ENCODE measurements around the gene PRAMEF10. TPM values are rescaled to one million over a fixed set of nuclear protein-coding genes. Genes with fewer than 3 reads are reported as not detected.
"Not testable (repeated sequence)": the region's sequence is repeated elsewhere in the genome, so short reads cannot be mapped to it uniquely, and the experiment has no call there.

The PRAMEF10 gene
- total and polyA plus RNA-seq, 2 of the 8 experiments (the other 6 are each of a cell fraction or from before 2014, with no cell fraction given): not detected

- H3K23ac ChIP-seq (ENCODE audit: insufficient read length); H3K4me3 ChIP-seq (ENCODE audit: extremely low read depth in 1 of 4, insufficient read depth in 2 of 4, low read depth in 3 of 4, low read length in 4 of 4); H2AFZ ChIP-seq (ENCODE audit: low read length); POLR2A ChIA-PET (ENCODE audit: partially characterized antibody); H3K9ac ChIP-seq (replicated peaks in 1 of 4; ENCODE audit: extremely low read depth in 1 of 4, low read depth in 3 of 4, low read length in 3 of 4); H2BK12ac ChIP-seq (ENCODE audit: low read depth, low read length); H3K4ac ChIP-seq (replicated peaks; ENCODE audit: insufficient read length, low read depth, low read length); H3K36me3 ChIP-seq (ENCODE audit: control insufficient read depth in 2 of 4, insufficient read depth in 4 of 4, low read length in 3 of 4); H3K4me1 ChIP-seq (replicated peaks in 1 of 4; ENCODE audit: control insufficient read depth in 3 of 4, insufficient read depth in 4 of 4, low read length in 3 of 4); H3K79me1 ChIP-seq (ENCODE audit: low read depth, low read length); H2BK20ac ChIP-seq (ENCODE audit: low read length); H3K27me3 ChIP-seq (replicated peaks in 1 of 4; ENCODE audit: control insufficient read depth in 3 of 4, extremely low read depth in 1 of 4, insufficient read depth in 3 of 4, low read length in 3 of 4); H3K14ac ChIP-seq (ENCODE audit: insufficient read length); H4K5ac ChIP-seq (ENCODE audit: insufficient read length, low read depth, low read length); H4K20me1 ChIP-seq (replicated peaks in 1 of 2; ENCODE audit: control insufficient read depth in 1 of 2, insufficient read depth in 2 of 2, low read length in 2 of 2); H4K91ac ChIP-seq (replicated peaks; ENCODE audit: insufficient read length, low read length); H3K79me2 ChIP-seq (ENCODE audit: control insufficient read depth in 1 of 2, insufficient read depth in 2 of 2, low read length in 2 of 2); H4K8ac ChIP-seq (ENCODE audit: extremely low read depth, insufficient read depth, low read length); H2BK5ac ChIP-seq (ENCODE audit: low read depth, low read length); H2BK120ac ChIP-seq (replicated peaks; ENCODE audit: low read depth, low read length); CTCF ChIA-PET (ENCODE audit: partially characterized antibody); DNase-seq (ENCODE audit: low read depth in 1 of 2, low spot score in 2 of 2); H2BK15ac ChIP-seq (ENCODE audit: low read length); FAIRE-seq; H2AK5ac ChIP-seq (ENCODE audit: low read depth, low read length); H3K18ac ChIP-seq (ENCODE audit: extremely low read depth, low read length); H3K27ac ChIP-seq (ENCODE audit: low read depth, low read length); H3K56ac ChIP-seq (replicated peaks; ENCODE audit: insufficient read length, low read depth, low read length); H3K4me2 ChIP-seq (ENCODE audit: insufficient read depth in 1 of 2, low read depth in 2 of 2, low read length in 2 of 2); H3K23me2 ChIP-seq (ENCODE audit: low read depth, low read length): not testable (repeated sequence)
- 89% methylated on average over 2 of the region's 2 CpGs; no CpG with 5 or more reads in 1 of the 2 experiments for WGBS, 2 experiments (ENCODE audit: extremely low coverage in 1 of 2, insufficient coverage in 1 of 2, insufficient read length in 1 of 2, insufficient replicate concordance in 2 of 2, low coverage in 1 of 2, low lambda C conversion rate in 2 of 2, missing lambda C conversion rate in 1 of 2)
- H3K9me3 ChIP-seq (ENCODE audit: insufficient read depth in 2 of 2, low read depth in 1 of 2, low read length in 1 of 2): peaks cover 0 to 11% of the 10 kb centered on the region in 2 experiments; a peak in 2 of 4 replicates
Measured at GRCh38 chr1:12921749-12922148, 23.7 kb upstream of the PRAMEF10 start.

GRCh38 chr1:12916310-12916709, 18.2 kb upstream of the PRAMEF10 start, which contains the start of gene PRAMEF7:
Gene PRAMEF7 (plus strand): TSS chr1:12916610. CDS start chr1:12917693, 1,083 bp downstream.
- H2BK120ac ChIP-seq (replicated peaks; ENCODE audit: low read depth, low read length); H3K79me1 ChIP-seq (ENCODE audit: low read depth, low read length); H2BK20ac ChIP-seq (ENCODE audit: low read length); H2BK12ac ChIP-seq (ENCODE audit: low read depth, low read length); POLR2A ChIA-PET (ENCODE audit: partially characterized antibody); DNase-seq (ENCODE audit: low read depth in 1 of 2, low spot score in 2 of 2); H3K4me2 ChIP-seq (ENCODE audit: insufficient read depth in 1 of 2, low read depth in 2 of 2, low read length in 2 of 2); H4K8ac ChIP-seq (ENCODE audit: extremely low read depth, insufficient read depth, low read length); H3K56ac ChIP-seq (replicated peaks; ENCODE audit: insufficient read length, low read depth, low read length); H3K27ac ChIP-seq (ENCODE audit: low read depth, low read length); H3K4me3 ChIP-seq (ENCODE audit: extremely low read depth in 1 of 4, insufficient read depth in 2 of 4, low read depth in 3 of 4, low read length in 4 of 4); H3K27me3 ChIP-seq (replicated peaks in 1 of 4; ENCODE audit: control insufficient read depth in 3 of 4, extremely low read depth in 1 of 4, insufficient read depth in 3 of 4, low read length in 3 of 4); H3K14ac ChIP-seq (ENCODE audit: insufficient read length); H3K4me1 ChIP-seq (replicated peaks in 1 of 4; ENCODE audit: control insufficient read depth in 3 of 4, insufficient read depth in 4 of 4, low read length in 3 of 4); FAIRE-seq; H3K18ac ChIP-seq (ENCODE audit: extremely low read depth, low read length); H4K5ac ChIP-seq (ENCODE audit: insufficient read length, low read depth, low read length); H2AFZ ChIP-seq (ENCODE audit: low read length); H3K23me2 ChIP-seq (ENCODE audit: low read depth, low read length); H3K79me2 ChIP-seq (ENCODE audit: control insufficient read depth in 1 of 2, insufficient read depth in 2 of 2, low read length in 2 of 2); H3K23ac ChIP-seq (ENCODE audit: insufficient read length); H4K91ac ChIP-seq (replicated peaks; ENCODE audit: insufficient read length, low read length); H3K9ac ChIP-seq (replicated peaks in 1 of 4; ENCODE audit: extremely low read depth in 1 of 4, low read depth in 3 of 4, low read length in 3 of 4); H2BK5ac ChIP-seq (ENCODE audit: low read depth, low read length); H4K20me1 ChIP-seq (replicated peaks in 1 of 2; ENCODE audit: control insufficient read depth in 1 of 2, insufficient read depth in 2 of 2, low read length in 2 of 2); H2BK15ac ChIP-seq (ENCODE audit: low read length); CTCF ChIA-PET (ENCODE audit: partially characterized antibody); H3K4ac ChIP-seq (replicated peaks; ENCODE audit: insufficient read length, low read depth, low read length); H3K36me3 ChIP-seq (ENCODE audit: control insufficient read depth in 2 of 4, insufficient read depth in 4 of 4, low read length in 3 of 4); H2AK5ac ChIP-seq (ENCODE audit: low read depth, low read length): not testable (repeated sequence)
- H3K9me3 ChIP-seq (ENCODE audit: insufficient read depth in 2 of 2, low read depth in 1 of 2, low read length in 1 of 2): peaks cover 0 to 12% of the 10 kb centered on the region in 2 experiments; a peak in 2 of 4 replicates
- no CpG with 5 or more reads among the region's 1 CpG for WGBS, 2 experiments (ENCODE audit: extremely low coverage in 1 of 2, insufficient coverage in 1 of 2, insufficient read length in 1 of 2, insufficient replicate concordance in 2 of 2, low coverage in 1 of 2, low lambda C conversion rate in 2 of 2, missing lambda C conversion rate in 1 of 2)
